Trophoblast cell (in vitro differentiated cells and primary cell): ENCODE measurements around the gene INPPL1.

Experiments
- DNase-seq, 2 donors: peaks; one replicate each; pipeline ENCODE4 v3.0.0-alpha.2; 2016
- H2AFZ ChIP-seq: 2 replicates; pipeline ENCODE4 v1.6.1; 2013; ENCODE audit warnings: low read length, moderate library complexity, mild to moderate bottlenecking; ENCODE audit not compliant: insufficient read depth, poor library complexity
- H2AK5ac ChIP-seq: 2 replicates; pipeline ENCODE4 v1.6.1; 2013; ENCODE audit warnings: mild to moderate bottlenecking, low read length
- H2BK120ac ChIP-seq: 2 replicates; pipeline ENCODE4 v1.6.1; 2013; ENCODE audit warnings: low read length, mild to moderate bottlenecking, moderate library complexity; ENCODE audit not compliant: insufficient read depth, poor library complexity
- H2BK12ac ChIP-seq: 2 replicates; pipeline ENCODE4 v1.6.1; 2013; ENCODE audit warnings: mild to moderate bottlenecking, low read length, moderate library complexity
- H2BK5ac ChIP-seq: 2 replicates; pipeline ENCODE4 v1.6.1; 2013; ENCODE audit warnings: low read length, low read depth, moderate library complexity, mild to moderate bottlenecking; ENCODE audit not compliant: poor library complexity
- H3K14ac ChIP-seq: 2 replicates; pipeline ENCODE4 v1.6.1; 2013; ENCODE audit warnings: mild to moderate bottlenecking, low read length
- H3K18ac ChIP-seq: 2 replicates; pipeline ENCODE4 v1.6.1; 2013; ENCODE audit warnings: mild to moderate bottlenecking, low read length
- H3K23ac ChIP-seq: 2 replicates; pipeline ENCODE4 v1.6.1; 2013; ENCODE audit warnings: low read length
- H3K27ac ChIP-seq: 2 replicates; pipeline ENCODE4 v1.5.1; 2013; ENCODE audit warnings: low read depth, mild to moderate bottlenecking, inconsistent platforms, low read length, moderate library complexity
- H3K27me3 ChIP-seq: 2 replicates; pipeline ENCODE4 v1.6.1; 2013; ENCODE audit warnings: inconsistent platforms, mild to moderate bottlenecking, low read length, moderate library complexity; ENCODE audit not compliant: insufficient read depth
- H3K36me3 ChIP-seq, 2 experiments: 1 replicate in 1 of 2; 2 replicates in 1 of 2; pipeline ENCODE4 v1.6.1; 2013; ENCODE audit warnings: low read length in 2 of 2, mild to moderate bottlenecking in 2 of 2, moderate library complexity in 1 of 2; ENCODE audit not compliant: insufficient read depth in 2 of 2, control insufficient read depth in 1 of 2
- H3K4ac ChIP-seq: 2 replicates; pipeline ENCODE4 v1.6.1; 2013; ENCODE audit warnings: low read depth, mild to moderate bottlenecking, low read length, moderate library complexity
- H3K4me1 ChIP-seq, 2 experiments: 1 replicate in 1 of 2; 2 replicates in 1 of 2; pipeline ENCODE4 v1.6.1; 2013; ENCODE audit warnings: low read length in 2 of 2, mild to moderate bottlenecking in 2 of 2, moderate library complexity in 1 of 2; ENCODE audit not compliant: insufficient read depth in 2 of 2, control insufficient read depth in 1 of 2
- H3K4me2 ChIP-seq: 2 replicates; pipeline ENCODE4 v1.6.1; 2013; ENCODE audit warnings: inconsistent platforms, mild to moderate bottlenecking, low read length, moderate library complexity
- H3K4me3 ChIP-seq: 2 replicates; pipeline ENCODE4 v1.5.1; 2013; ENCODE audit warnings: mild to moderate bottlenecking, low read depth, low read length, inconsistent platforms
- H3K79me1 ChIP-seq: one replicate; pipeline ENCODE4 v1.6.1; 2013; ENCODE audit warnings: low read length
- H3K79me2 ChIP-seq: 2 replicates; pipeline ENCODE4 v1.6.1; 2013; ENCODE audit warnings: low read length, mild to moderate bottlenecking; ENCODE audit not compliant: control insufficient read depth, insufficient read depth, poor library complexity
- H3K9ac ChIP-seq: 2 replicates; pipeline ENCODE4 v1.6.1; 2013; ENCODE audit warnings: mild to moderate bottlenecking, low read length
- H3K9me3 ChIP-seq: 2 replicates; pipeline ENCODE4 v1.6.1; 2013; ENCODE audit warnings: low read depth, mild to moderate bottlenecking, control low read depth, inconsistent platforms, low read length; ENCODE audit not compliant: insufficient read depth
- H4K12ac ChIP-seq: 2 replicates; pipeline ENCODE4 v1.6.1; 2013; ENCODE audit warnings: low read depth, mild to moderate bottlenecking, low read length, moderate library complexity
- H4K8ac ChIP-seq: 2 replicates; pipeline ENCODE4 v1.6.1; 2013; ENCODE audit warnings: low read depth, mild to moderate bottlenecking, low read length, moderate library complexity
- H4K91ac ChIP-seq: one replicate; pipeline ENCODE4 v1.6.1; 2013; ENCODE audit warnings: low read depth, mild to moderate bottlenecking, low read length, moderate library complexity
- WGBS: extraction: QIAGEN DNeasy Blood & Tissue Kit; methylation state at CpG from one replicate; pipeline ENCODE4 v1.1.7; 2013; ENCODE audit warnings: missing lambda C conversion rate; ENCODE audit not compliant: insufficient read length, insufficient coverage; ENCODE audit errors: extremely low coverage; 5-methylcytosine and 5-hydroxymethylcytosine counted together

Gene INPPL1

GRCh38 chr11:72244060-72244360, 19.4 kb downstream of the INPPL1 start, which contains the start of gene PHOX2A:
Gene PHOX2A, minus strand, starts transcription at chr11:72244176. Its CDS starts 172 bp downstream, at chr11:72244004.
- H2AK5ac ChIP-seq, result no peak within 1 kb of the TSS
- H2BK120ac ChIP-seq, result no peak within 1 kb of the TSS
- peaks cover 8% of the 10 kb centered on the region for H3K79me1 ChIP-seq
- H3K27ac ChIP-seq, result no peak within 1 kb of the TSS
- H2BK12ac ChIP-seq, result no peak within 1 kb of the TSS
- no peak within 1 kb of the TSS for H4K91ac ChIP-seq
- H3K79me2 ChIP-seq, result no peaks in the 10 kb centered on the region
- no CpG with 5 or more reads among the region's 37 CpGs for WGBS
- no peak within 1 kb of the TSS for H3K14ac ChIP-seq
- H3K23ac ChIP-seq, result peak within 1 kb of the TSS; percentile 20
- peak within 1 kb of the TSS; percentile 58 for H3K4me3 ChIP-seq
- H4K12ac ChIP-seq, result peak within 1 kb of the TSS; percentile 45
- H3K9me3 ChIP-seq, result peaks cover 5% of the 10 kb centered on the region
- peaks cover 48% of the 10 kb centered on the region for H3K27me3 ChIP-seq
- H3K4me2 ChIP-seq, result peak within 1 kb of the TSS; percentile 54
- H3K36me3 ChIP-seq, result no peaks in the 10 kb centered on the region
- peaks cover 13 to 28% of the 10 kb centered on the region in 2 experiments for H3K4me1 ChIP-seq
- H2AFZ ChIP-seq, result peak within 1 kb of the TSS; percentile 56
- no peak within 1 kb of the TSS for H3K9ac ChIP-seq
- no peak within 1 kb of the TSS for H2BK5ac ChIP-seq
- DNase-seq, result no peak
- no peak within 1 kb of the TSS for H3K18ac ChIP-seq
- no peak within 1 kb of the TSS for H4K8ac ChIP-seq
- H3K4ac ChIP-seq, result no peak within 1 kb of the TSS

GRCh38 chr11:72244361-72245262, 20.0 kb downstream of the INPPL1 start:
- no peak overlapping the region for H3K18ac ChIP-seq
- DNase-seq, result no peak
- H2AK5ac ChIP-seq, result no peak overlapping the region
- H3K27ac ChIP-seq, result no peak overlapping the region
- peak overlapping the region; percentile 45 for H4K12ac ChIP-seq
- H3K4me3 ChIP-seq, result peak overlapping the region; percentile 21
- H3K36me3 ChIP-seq, result no peaks in the 10 kb centered on the region
- no peak overlapping the region for H4K8ac ChIP-seq
- H3K9me3 ChIP-seq, result peaks cover 5% of the 10 kb centered on the region
- no peak overlapping the region for H4K91ac ChIP-seq
- H3K79me2 ChIP-seq, result no peaks in the 10 kb centered on the region
- peaks cover 9 to 23% of the 10 kb centered on the region in 2 experiments for H3K4me1 ChIP-seq
- peak overlapping the region; percentile 20 for H3K23ac ChIP-seq
- H3K27me3 ChIP-seq, result peaks cover 48% of the 10 kb centered on the region
- H2BK12ac ChIP-seq, result no peak overlapping the region
- no peak overlapping the region for H2BK5ac ChIP-seq
- peak overlapping the region; percentile 54 for H3K4me2 ChIP-seq
- no peak overlapping the region for H3K9ac ChIP-seq
- H3K79me1 ChIP-seq, result peaks cover 5% of the 10 kb centered on the region
- no CpG with 5 or more reads among the region's 46 CpGs for WGBS
- no peak overlapping the region for H2BK120ac ChIP-seq
- H3K14ac ChIP-seq, result no peak overlapping the region
- peak overlapping the region; percentile 56 for H2AFZ ChIP-seq
- no peak overlapping the region for H3K4ac ChIP-seq

GRCh38 chr11:72245263-72245816, 20.8 kb downstream of the INPPL1 start:
- Histone ChIP-seq H3K9me3 (peaks cover 5% of the 10 kb centered on the region), H3K79me1 (no peaks in the 10 kb centered on the region), H3K4ac (no peak overlapping the region), H4K12ac (no peak overlapping the region), H4K8ac (no peak overlapping the region), H3K27me3 (peaks cover 43% of the 10 kb centered on the region), H3K4me1 (peaks cover 9 to 18% of the 10 kb centered on the region in 2 experiments), H2BK5ac (no peak overlapping the region), H2AFZ (no peak overlapping the region), H3K4me2 (no peak overlapping the region), H2BK12ac (no peak overlapping the region), H4K91ac (no peak overlapping the region), H3K9ac (no peak overlapping the region), H3K4me3 (no peak overlapping the region), H3K27ac (no peak overlapping the region), H2BK120ac (no peak overlapping the region), H3K14ac (no peak overlapping the region), H3K18ac (no peak overlapping the region), H2AK5ac (no peak overlapping the region), H3K79me2 (no peaks in the 10 kb centered on the region), H3K23ac (no peak overlapping the region), H3K36me3 (no peaks in the 10 kb centered on the region)
- WGBS, result no CpG with 5 or more reads among the region's 19 CpGs
- no peak for DNase-seq

GRCh38 chr11:72247584-72247983, 23.0 kb downstream of the INPPL1 start:
- no peak overlapping the region for H3K9ac ChIP-seq
- no peak overlapping the region for H3K4me3 ChIP-seq
- H3K23ac ChIP-seq, result no peak overlapping the region
- no peak overlapping the region for H3K27ac ChIP-seq
- H2AFZ ChIP-seq, result no peak overlapping the region
- H2BK5ac ChIP-seq, result no peak overlapping the region
- no peak overlapping the region for H4K91ac ChIP-seq
- no peak overlapping the region for H3K14ac ChIP-seq
- no peak for DNase-seq
- H3K27me3 ChIP-seq, result peaks cover 39% of the 10 kb centered on the region
- H3K79me1 ChIP-seq, result no peaks in the 10 kb centered on the region
- no peak overlapping the region for H2BK120ac ChIP-seq
- no CpG with 5 or more reads among the region's 2 CpGs for WGBS
- H3K9me3 ChIP-seq, result peaks cover 5% of the 10 kb centered on the region
- H3K4me1 ChIP-seq, result peaks cover 6 to 12% of the 10 kb centered on the region in 2 experiments
- H4K12ac ChIP-seq, result no peak overlapping the region
- no peak overlapping the region for H3K4me2 ChIP-seq
- no peaks in the 10 kb centered on the region for H3K79me2 ChIP-seq
- H3K36me3 ChIP-seq, result no peaks in the 10 kb centered on the region
- no peak overlapping the region for H2AK5ac ChIP-seq
- H3K18ac ChIP-seq, result no peak overlapping the region
- no peak overlapping the region for H2BK12ac ChIP-seq
- H4K8ac ChIP-seq, result no peak overlapping the region
- H3K4ac ChIP-seq, result no peak overlapping the region
